ENCODE results near the gene FGF19.
"Not testable (repeated sequence)": the region's sequence is repeated elsewhere in the genome, so short reads cannot be mapped to it uniquely, and the experiment has no call there.

FGF19 gene

GRCh38 chr11:69695581-69695980 is 8.2 kb downstream of the FGF19 start:
- no peak for DNase-seq

- no peak for DNase-seq
Observed at GRCh38 chr11:69694781-69695180, 9.0 kb downstream of the FGF19 start.

GRCh38 chr11:69692422-69692821 is 11.4 kb downstream of the FGF19 start:
- no peak for DNase-seq

GRCh38 chr11:69691463-69691862 is 12.4 kb downstream of the FGF19 start:
- no peak for DNase-seq

- no peak for DNase-seq
Observed at GRCh38 chr11:69689484-69690319, 14.1 kb downstream of the FGF19 start.

GRCh38 chr11:69687969-69688771 is 15.7 kb downstream of the FGF19 start:
- DNase-seq, result not testable (repeated sequence)

GRCh38 chr11:69686856-69687255 is 17.0 kb downstream of the FGF19 start:
- no peak for DNase-seq

- DNase-seq, result no peak
Observed at GRCh38 chr11:69686452-69686851, 17.4 kb downstream of the FGF19 start.

GRCh38 chr11:69685348-69685747 is 18.5 kb downstream of the FGF19 start:
- no peak for DNase-seq

GRCh38 chr11:69684651-69685050 is 19.2 kb downstream of the FGF19 start:
- no peak for DNase-seq

- no peak for DNase-seq
Observed at GRCh38 chr11:69683764-69684333, 20.0 kb downstream of the FGF19 start.

- DNase-seq, result no peak
Observed at GRCh38 chr11:69682681-69683326, 21.0 kb downstream of the FGF19 start.

GRCh38 chr11:69682221-69682620 is 21.6 kb downstream of the FGF19 start:
- no peak for DNase-seq

- DNase-seq, result no peak
Observed at GRCh38 chr11:69680688-69681087, 23.1 kb downstream of the FGF19 start.

GRCh38 chr11:69677749-69678148 is 26.1 kb downstream of the FGF19 start:
- no peak for DNase-seq

- peak; percentile 56 for DNase-seq
Observed at GRCh38 chr11:69674886-69675714, 28.7 kb downstream of the FGF19 start, which contains the start of gene LTO1. LTO1 (minus strand) TSS chr11:69675353; CDS start chr11:69675239, 114 bp downstream.

- DNase-seq, result peak; percentile 19
Observed at GRCh38 chr11:69674267-69674885, 29.4 kb downstream of the FGF19 start.

- no peak for DNase-seq
Observed at GRCh38 chr11:69671734-69672465, 31.9 kb downstream of the FGF19 start.

GRCh38 chr11:69670158-69670845 is 33.5 kb downstream of the FGF19 start:
- DNase-seq, result peak; percentile 68

GRCh38 chr11:69669486-69669885 is 34.3 kb downstream of the FGF19 start:
- DNase-seq, result no peak

All from NCI-H1694 (cell line).